ENCODE results near the gene CALN1. TPM values are rescaled to one million over a fixed set of nuclear protein-coding genes. Genes with fewer than 3 reads are reported as not detected.

CALN1 gene
- total and polyA plus RNA-seq, 11 donors: not detected

- Histone ChIP-seq H3K27me3 (no peaks in the 10 kb centered on the region), H3K4me3 (no peak overlapping the region), H3K9me3 (peaks cover 0 to 10% (median 5%) of the 10 kb centered on the region in 12 donors), H3K36me3 (no peaks in the 10 kb centered on the region), H3K27ac (no peak overlapping the region), H3K4me1 (no peaks in the 10 kb centered on the region)
- intact Hi-C loops (cut with DNase I): no loop called here
- TF ChIP-seq CTCF (IDR thresholded peaks at IDR 0.05): no peak
- no peak for TF ChIP-seq POLR2A (IDR thresholded peaks at IDR 0.05)
- no peak for ATAC-seq
- DNase-seq: no peak
- WGBS, 4 donors: 79 to 89% (median 80%) methylated on average over 3 of the region's 3 CpGs
These were observed 390.4 kb downstream of the CALN1 start for GRCh38 chr7:72021716-72022115.

GRCh38 chr7:72020311-72020710, 391.8 kb downstream of the CALN1 start:
- intact Hi-C loops (cut with DNase I): no loop called here
- Histone ChIP-seq H3K4me1 (no peaks in the 10 kb centered on the region), H3K27ac (no peak overlapping the region), H3K27me3 (no peaks in the 10 kb centered on the region), H3K36me3 (no peaks in the 10 kb centered on the region), H3K4me3 (no peak overlapping the region), H3K9me3 (peaks cover 0 to 10% (median 5%) of the 10 kb centered on the region in 12 donors)
- ATAC-seq (no peak), DNase-seq (no peak)
- TF ChIP-seq POLR2A (IDR thresholded peaks at IDR 0.05): no peak
- TF ChIP-seq CTCF (IDR thresholded peaks at IDR 0.05): no peak
- 61 to 77% (median 75%) methylated on average over 3 of the region's 3 CpGs for WGBS, 4 donors

GRCh38 chr7:72019436-72019835, 392.7 kb downstream of the CALN1 start:
- H3K36me3 ChIP-seq: no peaks in the 10 kb centered on the region
- no peak for DNase-seq
- no peaks in the 10 kb centered on the region for H3K4me1 ChIP-seq
- TF ChIP-seq CTCF (IDR thresholded peaks at IDR 0.05) (no peak), POLR2A (IDR thresholded peaks at IDR 0.05) (no peak)
- intact Hi-C loops (cut with DNase I): no loop called here
- no peak overlapping the region for H3K4me3 ChIP-seq
- H3K27ac ChIP-seq: no peak overlapping the region
- WGBS, 4 donors: 83 to 100% (median 91%) methylated on average over 1 to 2 of the region's 2 CpGs
- H3K27me3 ChIP-seq: no peaks in the 10 kb centered on the region
- ATAC-seq: no peak
- H3K9me3 ChIP-seq: peaks cover 0 to 10% (median 5%) of the 10 kb centered on the region in 12 donors

GRCh38 chr7:72017756-72018155, 394.4 kb downstream of the CALN1 start:
- 71 to 87% (median 80%) methylated on average over 6 of the region's 6 CpGs for WGBS, 4 donors
- no peak for TF ChIP-seq POLR2A (IDR thresholded peaks at IDR 0.05)
- no peak for TF ChIP-seq CTCF (IDR thresholded peaks at IDR 0.05)

More at GRCh38 chr7:72017756-72018155, 394.4 kb downstream of the CALN1 start:
- no peak overlapping the region for H3K27ac ChIP-seq
- no peaks in the 10 kb centered on the region for H3K4me1 ChIP-seq
- no peak for DNase-seq
- H3K9me3 ChIP-seq: peaks cover 0 to 10% (median 5%) of the 10 kb centered on the region in 12 donors
- no peaks in the 10 kb centered on the region for H3K27me3 ChIP-seq
- intact Hi-C loops (cut with DNase I): no loop called here
- no peaks in the 10 kb centered on the region for H3K36me3 ChIP-seq
- no peak overlapping the region for H3K4me3 ChIP-seq
- ATAC-seq: no peak

Data from heart left ventricle (tissue), 16 donors.